ENCODE data around the gene ZNRF3.

DNA sequence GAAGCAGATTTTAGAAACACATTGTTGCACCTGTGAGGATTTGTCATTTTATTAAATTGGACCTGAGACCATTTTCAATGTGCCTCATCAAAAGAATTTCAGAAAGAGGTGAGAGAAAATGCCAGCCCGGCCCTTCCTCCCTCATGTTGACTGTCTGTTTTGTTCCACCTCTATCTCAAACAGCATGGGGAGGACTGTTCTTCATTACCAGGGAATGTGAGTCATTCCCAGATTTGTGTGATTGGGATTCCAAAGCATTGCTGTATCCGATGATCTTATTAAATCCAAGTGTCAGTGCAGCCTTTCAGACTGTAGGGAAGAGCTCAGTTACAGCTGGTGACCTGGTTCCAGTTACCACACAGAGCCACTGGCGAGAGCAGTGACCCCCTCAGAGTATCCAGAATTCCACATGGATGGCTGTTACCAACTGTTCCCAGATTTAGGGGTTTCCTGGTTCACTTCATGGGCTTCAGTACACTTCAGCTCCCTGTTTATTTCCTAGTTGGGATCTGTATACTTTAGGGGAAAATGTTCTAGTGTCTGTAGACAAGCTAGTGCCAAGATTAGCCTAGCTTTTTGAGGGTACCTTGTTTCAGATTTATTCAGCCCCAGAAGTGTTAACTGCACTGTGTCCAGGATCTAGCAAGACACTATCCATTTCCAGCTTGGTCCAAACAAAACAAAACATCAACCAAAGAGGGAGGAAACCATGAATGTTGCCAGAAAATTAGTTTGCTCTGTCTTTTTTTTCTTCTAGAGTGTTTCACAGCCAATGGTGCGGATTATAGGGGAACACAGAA lies 210.3 kb downstream of the ZNRF3 start:
- TF ChIP-seq ZFP41 (tag by site-specific recombination; IDR thresholded peaks at IDR 0.05; ENCODE audit: borderline replicate concordance) = no peak
- TF ChIP-seq, protein P1, sequence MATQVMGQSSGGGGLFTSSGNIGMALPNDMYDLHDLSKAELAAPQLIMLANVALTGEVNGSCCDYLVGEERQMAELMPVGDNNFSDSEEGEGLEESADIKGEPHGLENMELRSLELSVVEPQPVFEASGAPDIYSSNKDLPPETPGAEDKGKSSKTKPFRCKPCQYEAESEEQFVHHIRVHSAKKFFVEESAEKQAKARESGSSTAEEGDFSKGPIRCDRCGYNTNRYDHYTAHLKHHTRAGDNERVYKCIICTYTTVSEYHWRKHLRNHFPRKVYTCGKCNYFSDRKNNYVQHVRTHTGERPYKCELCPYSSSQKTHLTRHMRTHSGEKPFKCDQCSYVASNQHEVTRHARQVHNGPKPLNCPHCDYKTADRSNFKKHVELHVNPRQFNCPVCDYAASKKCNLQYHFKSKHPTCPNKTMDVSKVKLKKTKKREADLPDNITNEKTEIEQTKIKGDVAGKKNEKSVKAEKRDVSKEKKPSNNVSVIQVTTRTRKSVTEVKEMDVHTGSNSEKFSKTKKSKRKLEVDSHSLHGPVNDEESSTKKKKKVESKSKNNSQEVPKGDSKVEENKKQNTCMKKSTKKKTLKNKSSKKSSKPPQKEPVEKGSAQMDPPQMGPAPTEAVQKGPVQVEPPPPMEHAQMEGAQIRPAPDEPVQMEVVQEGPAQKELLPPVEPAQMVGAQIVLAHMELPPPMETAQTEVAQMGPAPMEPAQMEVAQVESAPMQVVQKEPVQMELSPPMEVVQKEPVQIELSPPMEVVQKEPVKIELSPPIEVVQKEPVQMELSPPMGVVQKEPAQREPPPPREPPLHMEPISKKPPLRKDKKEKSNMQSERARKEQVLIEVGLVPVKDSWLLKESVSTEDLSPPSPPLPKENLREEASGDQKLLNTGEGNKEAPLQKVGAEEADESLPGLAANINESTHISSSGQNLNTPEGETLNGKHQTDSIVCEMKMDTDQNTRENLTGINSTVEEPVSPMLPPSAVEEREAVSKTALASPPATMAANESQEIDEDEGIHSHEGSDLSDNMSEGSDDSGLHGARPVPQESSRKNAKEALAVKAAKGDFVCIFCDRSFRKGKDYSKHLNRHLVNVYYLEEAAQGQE (tag by site-specific recombination; IDR thresholded peaks at IDR 0.05) = no peak
- TF ChIP-seq, protein P2, sequence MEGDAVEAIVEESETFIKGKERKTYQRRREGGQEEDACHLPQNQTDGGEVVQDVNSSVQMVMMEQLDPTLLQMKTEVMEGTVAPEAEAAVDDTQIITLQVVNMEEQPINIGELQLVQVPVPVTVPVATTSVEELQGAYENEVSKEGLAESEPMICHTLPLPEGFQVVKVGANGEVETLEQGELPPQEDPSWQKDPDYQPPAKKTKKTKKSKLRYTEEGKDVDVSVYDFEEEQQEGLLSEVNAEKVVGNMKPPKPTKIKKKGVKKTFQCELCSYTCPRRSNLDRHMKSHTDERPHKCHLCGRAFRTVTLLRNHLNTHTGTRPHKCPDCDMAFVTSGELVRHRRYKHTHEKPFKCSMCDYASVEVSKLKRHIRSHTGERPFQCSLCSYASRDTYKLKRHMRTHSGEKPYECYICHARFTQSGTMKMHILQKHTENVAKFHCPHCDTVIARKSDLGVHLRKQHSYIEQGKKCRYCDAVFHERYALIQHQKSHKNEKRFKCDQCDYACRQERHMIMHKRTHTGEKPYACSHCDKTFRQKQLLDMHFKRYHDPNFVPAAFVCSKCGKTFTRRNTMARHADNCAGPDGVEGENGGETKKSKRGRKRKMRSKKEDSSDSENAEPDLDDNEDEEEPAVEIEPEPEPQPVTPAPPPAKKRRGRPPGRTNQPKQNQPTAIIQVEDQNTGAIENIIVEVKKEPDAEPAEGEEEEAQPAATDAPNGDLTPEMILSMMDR (tag by site-specific recombination; IDR thresholded peaks at IDR 0.05) = no peak
- TF ChIP-seq, protein P3, sequence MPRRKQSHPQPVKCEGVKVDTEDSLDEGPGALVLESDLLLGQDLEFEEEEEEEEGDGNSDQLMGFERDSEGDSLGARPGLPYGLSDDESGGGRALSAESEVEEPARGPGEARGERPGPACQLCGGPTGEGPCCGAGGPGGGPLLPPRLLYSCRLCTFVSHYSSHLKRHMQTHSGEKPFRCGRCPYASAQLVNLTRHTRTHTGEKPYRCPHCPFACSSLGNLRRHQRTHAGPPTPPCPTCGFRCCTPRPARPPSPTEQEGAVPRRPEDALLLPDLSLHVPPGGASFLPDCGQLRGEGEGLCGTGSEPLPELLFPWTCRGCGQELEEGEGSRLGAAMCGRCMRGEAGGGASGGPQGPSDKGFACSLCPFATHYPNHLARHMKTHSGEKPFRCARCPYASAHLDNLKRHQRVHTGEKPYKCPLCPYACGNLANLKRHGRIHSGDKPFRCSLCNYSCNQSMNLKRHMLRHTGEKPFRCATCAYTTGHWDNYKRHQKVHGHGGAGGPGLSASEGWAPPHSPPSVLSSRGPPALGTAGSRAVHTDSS (tag by site-specific recombination; IDR thresholded peaks at IDR 0.05) = no peak
- TF ChIP-seq ZNF140 (tag by site-specific recombination; IDR thresholded peaks at IDR 0.05) = no peak
- TF ChIP-seq ZNF211 (tag by site-specific recombination; IDR thresholded peaks at IDR 0.05; ENCODE audit: low read depth) = no peak
- TF ChIP-seq, protein P4, sequence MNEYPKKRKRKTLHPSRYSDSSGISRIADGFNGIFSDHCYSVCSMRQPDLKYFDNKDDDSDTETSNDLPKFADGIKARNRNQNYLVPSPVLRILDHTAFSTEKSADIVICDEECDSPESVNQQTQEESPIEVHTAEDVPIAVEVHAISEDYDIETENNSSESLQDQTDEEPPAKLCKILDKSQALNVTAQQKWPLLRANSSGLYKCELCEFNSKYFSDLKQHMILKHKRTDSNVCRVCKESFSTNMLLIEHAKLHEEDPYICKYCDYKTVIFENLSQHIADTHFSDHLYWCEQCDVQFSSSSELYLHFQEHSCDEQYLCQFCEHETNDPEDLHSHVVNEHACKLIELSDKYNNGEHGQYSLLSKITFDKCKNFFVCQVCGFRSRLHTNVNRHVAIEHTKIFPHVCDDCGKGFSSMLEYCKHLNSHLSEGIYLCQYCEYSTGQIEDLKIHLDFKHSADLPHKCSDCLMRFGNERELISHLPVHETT (tag by site-specific recombination; IDR thresholded peaks at IDR 0.05) = no peak
- TF ChIP-seq ZIC2 (tag by site-specific recombination; IDR thresholded peaks at IDR 0.05) = no peak
- no peak for TF ChIP-seq ZNF701 (tag by site-specific recombination; IDR thresholded peaks at IDR 0.05)
